Raji (cell line): Measurements from ENCODE around the gene PCSK4.
A peak's percentile ranks its signal among the peaks of the same experiment; 100 is the strongest.

Experiments
- POLR2A ChIP-seq: IDR thresholded peaks from 2 replicates; pipeline ENCODE4 v1.6.1; 2011; ENCODE audit warnings: low read depth, low read length, control low read depth; ENCODE audit not compliant: insufficient read depth

Gene PCSK4

GRCh38 chr19:1486720-1487575 lies 3.2 kb downstream of the PCSK4 start:
- TF ChIP-seq POLR2A, result no peak

- TF ChIP-seq POLR2A, result no peak
These were observed 6.1 kb downstream of the PCSK4 start for GRCh38 chr19:1483979-1484428.

GRCh38 chr19:1483131-1483978 lies 6.8 kb downstream of the PCSK4 start:
- TF ChIP-seq POLR2A, result no peak

GRCh38 chr19:1482361-1483130 lies 7.6 kb downstream of the PCSK4 start:
- no peak for TF ChIP-seq POLR2A

GRCh38 chr19:1481893-1482360 lies 8.2 kb downstream of the PCSK4 start:
- TF ChIP-seq POLR2A, result no peak

- no peak for TF ChIP-seq POLR2A
These were observed 8.8 kb downstream of the PCSK4 start for GRCh38 chr19:1481224-1481892.

- TF ChIP-seq POLR2A, result peak; percentile 85
These were observed 11.0 kb downstream of the PCSK4 start, which contains the start of gene C19orf25 for GRCh38 chr19:1478934-1479707. TSS of gene C19orf25 (minus strand) at chr19:1479215. CDS start at chr19:1478903, 312 bp downstream.

GRCh38 chr19:1475751-1476437 lies 14.3 kb downstream of the PCSK4 start:
- TF ChIP-seq POLR2A, result no peak

GRCh38 chr19:1474765-1475351 lies 15.3 kb downstream of the PCSK4 start:
- no peak for TF ChIP-seq POLR2A

- TF ChIP-seq POLR2A, result no peak
These were observed 16.0 kb downstream of the PCSK4 start for GRCh38 chr19:1474011-1474764.

GRCh38 chr19:1473085-1473851 lies 16.9 kb downstream of the PCSK4 start:
- TF ChIP-seq POLR2A, result no peak
